Panc1 (cell line): ENCODE results near the gene TMEM151A.

ENCODE experiments used
- CTCF ChIP-seq: fragments of 450-650 bp; IDR thresholded peaks from 2 replicates; pipeline ENCODE4 v1.5.1; 2017; ENCODE audit warnings: mild to moderate bottlenecking
- POLR2AphosphoS5 ChIP-seq: IDR thresholded peaks from 2 replicates; pipeline ENCODE4 v1.6.1; 2012; ENCODE audit warnings: mild to moderate bottlenecking, low read depth, low read length, moderate library complexity

- TF ChIP-seq POLR2AphosphoS5 = no peak
- no peak for TF ChIP-seq CTCF
Measured at GRCh38 chr11:66299186-66299585, 7.5 kb downstream of the TMEM151A start.
